ENCODE data around the gene TRIM61. TPM values are rescaled to one million over a fixed set of nuclear protein-coding genes. Genes with fewer than 3 reads are reported as not detected.

The TRIM61 gene
- total RNA-seq (2011; cell fraction: chromatin; rRNA removed; ENCODE audit: low replicate concordance), result not detected in 2 replicates
- total RNA-seq (2011; cell fraction: nucleolus; rRNA removed), result not detected in 2 replicates
- total RNA-seq (2011; cell fraction: nucleoplasm; rRNA removed), result not detected in 2 replicates
- 0.41 TPM in 1 of 2 replicates, not detected in the other for total RNA-seq (2014; rRNA removed)
- 0.41 and 0.51 TPM in 2 replicates for total RNA-seq (2014; rRNA removed; fragmentation: Illumina TruSeq; extraction: Trizol)
- total RNA-seq (2015; rRNA removed; fragmentation: Illumina TruSeq; extraction: Trizol), result 0.29 and 0.57 TPM in 2 replicates
- total RNA-seq (2021), result 0.42 and 0.87 TPM in 2 replicates
- polyA plus RNA-seq (2011; rRNA removed), result 0.07 TPM in 1 of 2 replicates, not detected in the other
- 0.06 TPM in 1 of 2 replicates, not detected in the other for polyA plus RNA-seq (2011; cell fraction: cytosol; rRNA removed)
- not detected in 2 replicates for polyA plus RNA-seq (2011; cell fraction: nucleus; rRNA removed)
- polyA plus RNA-seq (2012), result 0.60 and 0.75 TPM in 2 replicates
- polyA plus RNA-seq (2014; fragmentation: Illumina TruSeq; extraction: Trizol), result 0.46 and 0.72 TPM in 2 replicates
- polyA plus RNA-seq (2014; fragmentation: Nextera tagmentation; extraction: Ambion mirVana), result under 1 TPM; 0.80 to 0.92 TPM
- 0.18 and 0.24 TPM in 2 replicates for polyA plus RNA-seq (2014; rRNA removed)
- 0.46 TPM in 1 of 2 replicates, not detected in the other for polyA minus RNA-seq (2011; rRNA and poly(A)+ RNA removed)
- polyA minus RNA-seq (2011; cell fraction: cytosol; rRNA and poly(A)+ RNA removed), result not detected in 2 replicates
- 0.33 TPM in 1 of 2 replicates, not detected in the other for polyA minus RNA-seq (2011; cell fraction: nucleus; rRNA and poly(A)+ RNA removed)
- Bru-seq, nascent RNA, result percentile 31 among the genes with signal in this experiment
- BruChase-seq, experiment 1, labeled RNA remaining after a 2-hour chase, result percentile 24 among the genes with signal in this experiment
- percentile 23 among the genes with signal in this experiment for BruChase-seq, experiment 2, labeled RNA remaining after a 6-hour chase
- long read RNA-seq, experiment 1, partial matches to known transcripts, result 1 of 1 reads
- long read RNA-seq, experiment 1, other reads (novel, unspliced or antisense), result 0 of 1 reads
- long read RNA-seq, experiment 2, result 0 reads
- long read RNA-seq, experiment 3, result 0 reads

DNA sequence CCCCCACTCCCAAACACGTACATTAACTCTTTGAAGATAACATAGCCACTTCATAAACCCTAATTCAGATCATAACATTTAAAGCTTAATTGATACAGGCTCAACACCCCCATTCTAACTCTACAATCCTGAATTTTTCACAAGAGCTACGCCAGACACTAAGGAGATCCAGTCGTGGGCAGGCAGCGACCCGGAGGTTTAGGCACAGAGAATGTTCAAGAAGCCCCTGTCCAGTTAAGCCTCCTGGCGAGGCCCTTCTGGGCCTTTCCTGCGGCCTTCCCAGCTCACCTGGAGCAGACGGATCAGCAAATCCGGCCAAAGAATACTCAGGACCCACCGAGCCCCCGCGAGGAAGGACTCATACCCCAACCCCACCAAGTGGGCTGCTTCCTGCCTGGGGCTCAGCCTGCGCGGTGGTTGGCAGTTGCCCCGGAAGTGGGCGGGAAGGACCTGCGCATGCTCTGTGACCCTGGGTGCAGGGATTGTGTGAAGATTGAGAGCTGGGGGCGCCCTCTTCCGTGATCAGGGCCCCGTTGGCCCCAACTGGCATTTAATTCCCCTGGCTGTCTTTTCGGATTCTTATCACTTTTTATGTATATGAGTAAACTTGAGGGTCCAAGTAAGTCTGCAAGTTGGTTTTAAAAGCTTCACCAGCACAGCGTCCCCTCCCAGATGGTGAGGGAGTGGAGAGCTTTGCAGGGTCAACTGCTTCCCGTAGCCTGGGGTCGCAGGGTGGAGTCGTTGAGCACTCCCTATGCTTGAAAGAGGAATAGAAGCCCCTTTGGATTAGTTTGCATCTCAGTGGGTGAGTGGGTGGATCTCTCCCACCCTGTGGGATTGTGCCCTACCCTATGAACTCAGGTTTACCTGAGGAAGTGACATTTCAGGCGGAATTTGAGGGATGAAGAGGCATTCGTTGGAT is at the start of gene TRIM61:
Gene TRIM61, minus strand, starts transcription at position 415 of the 922 bp plus-strand sequence. CDS start 7,655 bp downstream, outside the sequence.
- Histone ChIP-seq H3K4me3 (peak within 1 kb of the TSS; percentile 28; the same call in 1 of the 2 replicates), H4K20me1 (replicated peaks; ENCODE audit: control insufficient read depth, insufficient read depth, low read length) (no peaks in the 10 kb centered on the region), H2AFZ (ENCODE audit: low read depth, low read length) (peak within 1 kb of the TSS; percentile 69), H3K36me3 (ENCODE audit: control insufficient read depth, insufficient read depth, low read length) (no peaks in the 10 kb centered on the region), H3K9me1 (ENCODE audit: control insufficient read depth, insufficient read depth, low read length) (no peaks in the 10 kb centered on the region), H3K27me3 (ENCODE audit: control insufficient read depth in 2 of 2, insufficient read depth in 2 of 2, low read length in 2 of 2) (no peaks in the 10 kb centered on the region; a peak in 2 of 5 replicates), H3K79me2 (ENCODE audit: control insufficient read depth, insufficient read depth, low read length) (no peaks in the 10 kb centered on the region), H3K9me3 (replicated peaks; ENCODE audit: control insufficient read depth, insufficient read depth, low read depth, low read length) (no peaks in the 10 kb centered on the region; the same call in 1 of the 2 replicates), H3K27ac (ENCODE audit: extremely low read depth, low read depth, low read length) (no peak within 1 kb of the TSS; the same call in 2 of the 3 replicates), H3K4me1 (replicated peaks in 1 of 2; ENCODE audit: control insufficient read depth in 2 of 2, insufficient read depth in 2 of 2, low read length in 2 of 2) (peaks cover 0 to 5% of the 10 kb centered on the region in 2 experiments; a peak in 2 of 5 replicates), H3K4me2 (ENCODE audit: insufficient read depth, low read length) (peak within 1 kb of the TSS; percentile 50), H3K9ac (ENCODE audit: insufficient read depth in 1 of 2, low read depth in 2 of 2, low read length in 2 of 2) (no peak within 1 kb of the TSS)
- 13% methylated on average over 27 of the region's 27 CpGs for WGBS (ENCODE audit: insufficient coverage, low coverage, missing lambda C conversion rate)
- in situ Hi-C loops (cut with MboI), result no loop called here
- no peak for FAIRE-seq
- peak in 3 of 4 experiments; percentile 11 to 26 (median 18) for DNase-seq (ENCODE audit: extremely low read depth in 1 of 4, low spot score in 3 of 4)
- TSS peak; percentile 72 for BruUV-seq (replicated peaks)
- CTCF ChIA-PET (ENCODE audit: low intra/inter-chr PET ratio), result no interaction called here
- peak; percentile 75 for ATAC-seq
- intact Hi-C loops (cut with micrococcal nuclease), result no loop called here
- POLR2A ChIA-PET, result interaction anchor here (0.6 kb wide), 1 partner anchor 9 kb away, joined by 3 read pairs; no protein-coding TSS in a partner anchor
- TF ChIP-seq PYGO2 (tag; IDR thresholded peaks at IDR 0.05) (no peak), ZNF584 (CRISPR knock-in tag; IDR thresholded peaks at IDR 0.05; ENCODE audit: low read depth) (no peak), NR2C2 (CRISPR knock-in tag; IDR thresholded peaks at IDR 0.05) (no peak), NR2C2 (tag; IDR thresholded peaks at IDR 0.05) (peak; percentile 55), CAMTA2 (CRISPR knock-in tag; conservative IDR thresholded peaks at IDR 0.05) (no peak), GABPB1 (CRISPR knock-in tag; IDR thresholded peaks at IDR 0.05) (peak; percentile 63; the same call in 1 of the 2 replicates), POLR2G (IDR thresholded peaks at IDR 0.05; ENCODE audit: low read depth, low read length) (0 out of 2 replicates have a peak, but pooled peaks have one; percentile 35), HCFC1 (IDR thresholded peaks at IDR 0.05; ENCODE audit: low read depth, low read length) (no peak), POLR3G (IDR thresholded peaks at IDR 0.05; ENCODE audit: extremely low read depth, insufficient read length, insufficient replicate concordance) (no peak), NRF1 (conservative IDR thresholded peaks at IDR 0.05 in 1 of 2, IDR thresholded peaks at IDR 0.05 in 1 of 2) (peak; percentile 87 to 89)
- TF ChIP-seq, protein P1, sequence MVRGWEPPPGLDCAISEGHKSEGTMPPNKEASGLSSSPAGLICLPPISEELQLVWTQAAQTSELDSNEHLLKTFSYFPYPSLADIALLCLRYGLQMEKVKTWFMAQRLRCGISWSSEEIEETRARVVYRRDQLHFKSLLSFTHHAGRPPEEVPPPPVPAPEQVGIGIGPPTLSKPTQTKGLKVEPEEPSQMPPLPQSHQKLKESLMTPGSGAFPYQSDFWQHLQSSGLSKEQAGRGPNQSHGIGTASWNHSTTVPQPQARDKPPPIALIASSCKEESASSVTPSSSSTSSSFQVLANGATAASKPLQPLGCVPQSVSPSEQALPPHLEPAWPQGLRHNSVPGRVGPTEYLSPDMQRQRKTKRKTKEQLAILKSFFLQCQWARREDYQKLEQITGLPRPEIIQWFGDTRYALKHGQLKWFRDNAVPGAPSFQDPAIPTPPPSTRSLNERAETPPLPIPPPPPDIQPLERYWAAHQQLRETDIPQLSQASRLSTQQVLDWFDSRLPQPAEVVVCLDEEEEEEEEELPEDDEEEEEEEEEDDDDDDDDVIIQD (CRISPR knock-in tag; IDR thresholded peaks at IDR 0.05), result no peak
- TF ChIP-seq, protein P2, sequence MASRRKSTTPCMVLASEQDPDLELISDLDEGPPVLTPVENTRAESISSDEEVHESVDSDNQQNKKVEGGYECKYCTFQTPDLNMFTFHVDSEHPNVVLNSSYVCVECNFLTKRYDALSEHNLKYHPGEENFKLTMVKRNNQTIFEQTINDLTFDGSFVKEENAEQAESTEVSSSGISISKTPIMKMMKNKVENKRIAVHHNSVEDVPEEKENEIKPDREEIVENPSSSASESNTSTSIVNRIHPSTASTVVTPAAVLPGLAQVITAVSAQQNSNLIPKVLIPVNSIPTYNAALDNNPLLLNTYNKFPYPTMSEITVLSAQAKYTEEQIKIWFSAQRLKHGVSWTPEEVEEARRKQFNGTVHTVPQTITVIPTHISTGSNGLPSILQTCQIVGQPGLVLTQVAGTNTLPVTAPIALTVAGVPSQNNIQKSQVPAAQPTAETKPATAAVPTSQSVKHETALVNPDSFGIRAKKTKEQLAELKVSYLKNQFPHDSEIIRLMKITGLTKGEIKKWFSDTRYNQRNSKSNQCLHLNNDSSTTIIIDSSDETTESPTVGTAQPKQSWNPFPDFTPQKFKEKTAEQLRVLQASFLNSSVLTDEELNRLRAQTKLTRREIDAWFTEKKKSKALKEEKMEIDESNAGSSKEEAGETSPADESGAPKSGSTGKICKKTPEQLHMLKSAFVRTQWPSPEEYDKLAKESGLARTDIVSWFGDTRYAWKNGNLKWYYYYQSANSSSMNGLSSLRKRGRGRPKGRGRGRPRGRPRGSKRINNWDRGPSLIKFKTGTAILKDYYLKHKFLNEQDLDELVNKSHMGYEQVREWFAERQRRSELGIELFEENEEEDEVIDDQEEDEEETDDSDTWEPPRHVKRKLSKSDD (conservative IDR thresholded peaks at IDR 0.05; ENCODE audit: low read length), result no peak

Data from K562 (cell line).